GM19023 (cell line): Measurements from ENCODE around the gene PNMA6E.
"Not testable (repeated sequence)": the region's sequence is repeated elsewhere in the genome, so short reads cannot be mapped to it uniquely, and the experiment has no call there.

ENCODE experiments used
- ATAC-seq: cut with Tn5 transposase; IDR thresholded peaks from one replicate; pipeline ENCODE4 v1.9.1; 2021; ENCODE audit warnings: mild to moderate bottlenecking, moderate library complexity; ENCODE audit not compliant: unreplicated experiment

Gene PNMA6E

GRCh38 chrX:153409414-153410101 is 8.4 kb upstream of the PNMA6E start:
- ATAC-seq = no peak

- ATAC-seq = no peak
Measured at GRCh38 chrX:153408871-153409351, 7.8 kb upstream of the PNMA6E start.

- no peak for ATAC-seq
Measured at GRCh38 chrX:153408221-153408721, 7.1 kb upstream of the PNMA6E start.

- no peak for ATAC-seq
Measured at GRCh38 chrX:153407736-153408135, 6.6 kb upstream of the PNMA6E start.

- ATAC-seq = no peak
Measured at GRCh38 chrX:153406903-153407302, 5.8 kb upstream of the PNMA6E start.

GRCh38 chrX:153406011-153406410 is 4.9 kb upstream of the PNMA6E start:
- no peak for ATAC-seq

- ATAC-seq = no peak
Measured at GRCh38 chrX:153405426-153405825, 4.3 kb upstream of the PNMA6E start.

GRCh38 chrX:153404333-153404732 is 3.2 kb upstream of the PNMA6E start:
- ATAC-seq = not testable (repeated sequence)

- no peak for ATAC-seq
Measured at GRCh38 chrX:153400146-153401132, 711 bp downstream of the PNMA6E start.

- no peak for ATAC-seq
Measured at GRCh38 chrX:153398275-153398960, 2.7 kb downstream of the PNMA6E start.

- ATAC-seq = no peak
Measured at GRCh38 chrX:153397256-153397960, 3.7 kb downstream of the PNMA6E start.

- no peak for ATAC-seq
Measured at GRCh38 chrX:153396320-153397195, 4.6 kb downstream of the PNMA6E start.

- ATAC-seq = no peak
Measured at GRCh38 chrX:153395613-153396319, 5.4 kb downstream of the PNMA6E start.

- ATAC-seq = no peak
Measured at GRCh38 chrX:153394612-153395011, 6.5 kb downstream of the PNMA6E start.

GRCh38 chrX:153392642-153393321 is 8.4 kb downstream of the PNMA6E start:
- ATAC-seq = no peak

GRCh38 chrX:153389460-153389768 is 11.7 kb downstream of the PNMA6E start:
- not testable (repeated sequence) for ATAC-seq

GRCh38 chrX:153388722-153389459 is 12.3 kb downstream of the PNMA6E start:
- ATAC-seq = no peak
